H9 (cell line): ENCODE measurements around the gene RAD54L. TPM values are rescaled to one million over a fixed set of nuclear protein-coding genes. Genes with fewer than 3 reads are reported as not detected.

Experiments
- DNase-seq: peaks from one replicate; pipeline ENCODE4 v3.0.0-alpha.2; 2017
- H2AFZ ChIP-seq: one replicate; pipeline ENCODE4 v1.6.1; 2013; ENCODE audit warnings: mild to moderate bottlenecking, low read length, control low read depth, moderate library complexity
- H2AK5ac ChIP-seq: 2 replicates; pipeline ENCODE4 v1.6.1; 2013; ENCODE audit warnings: low read length, control low read depth, mixed read lengths; ENCODE audit not compliant: insufficient read length
- H2BK120ac ChIP-seq: one replicate; pipeline ENCODE4 v1.6.1; 2013; ENCODE audit warnings: low read depth, mild to moderate bottlenecking, low read length, control low read depth, inconsistent platforms; ENCODE audit not compliant: poor library complexity, severe bottlenecking
- H2BK12ac ChIP-seq: 2 replicates; pipeline ENCODE4 v1.6.1; 2013; ENCODE audit warnings: low read length, control low read depth, mixed read lengths, low read depth; ENCODE audit not compliant: insufficient read length
- H2BK15ac ChIP-seq: 2 replicates; pipeline ENCODE4 v1.6.1; 2013; ENCODE audit warnings: low read depth, low read length, control low read depth
- H2BK20ac ChIP-seq: one replicate; pipeline ENCODE4 v1.6.1; 2013; ENCODE audit warnings: low read depth, mild to moderate bottlenecking, low read length, control low read depth, inconsistent platforms; ENCODE audit not compliant: poor library complexity, severe bottlenecking
- H2BK5ac ChIP-seq: 2 replicates; pipeline ENCODE4 v1.6.1; 2013; ENCODE audit warnings: low read length, control low read depth, mixed read lengths; ENCODE audit not compliant: insufficient read length
- H3K14ac ChIP-seq: 2 replicates; pipeline ENCODE4 v1.6.1; 2013; ENCODE audit warnings: low read length, control low read depth; ENCODE audit not compliant: insufficient read depth
- H3K18ac ChIP-seq: 2 replicates; pipeline ENCODE4 v1.6.1; 2013; ENCODE audit warnings: low read depth, mild to moderate bottlenecking, mixed read lengths, low read length, control low read depth; ENCODE audit not compliant: insufficient read length
- H3K23ac ChIP-seq: 2 replicates; pipeline ENCODE4 v1.6.1; 2013; ENCODE audit warnings: low read length, control low read depth, mixed read lengths, low read depth; ENCODE audit not compliant: insufficient read length
- H3K23me2 ChIP-seq: 2 replicates; pipeline ENCODE4 v1.6.1; 2013; ENCODE audit warnings: low read depth, mild to moderate bottlenecking, mixed read lengths, low read length, control low read depth; ENCODE audit not compliant: insufficient read length, poor library complexity, severe bottlenecking
- H3K27ac ChIP-seq: 2 replicates; pipeline ENCODE4 v1.5.1; 2013; ENCODE audit warnings: low read length, control low read depth, mixed read lengths, low read depth; ENCODE audit not compliant: insufficient read length
- H3K27me3 ChIP-seq: 2 replicates; pipeline ENCODE4 v1.6.1; 2013; ENCODE audit warnings: low read length, control low read depth, inconsistent platforms; ENCODE audit not compliant: insufficient read depth
- H3K4ac ChIP-seq: 2 replicates; pipeline ENCODE4 v1.6.1; 2013; ENCODE audit warnings: low read depth, mild to moderate bottlenecking, control low read depth, inconsistent platforms, low read length, moderate library complexity
- H3K4me1 ChIP-seq: 2 replicates; pipeline ENCODE4 v1.6.1; 2013; ENCODE audit warnings: low read length, control low read depth, inconsistent platforms; ENCODE audit not compliant: insufficient read depth
- H3K4me2 ChIP-seq: 2 replicates; pipeline ENCODE4 v1.6.1; 2013; ENCODE audit warnings: low read length, control low read depth, mixed read lengths; ENCODE audit not compliant: insufficient read length, insufficient read depth
- H3K56ac ChIP-seq: 2 replicates; pipeline ENCODE4 v1.6.1; 2013; ENCODE audit warnings: low read depth, mild to moderate bottlenecking, mixed read lengths, low read length, control low read depth; ENCODE audit not compliant: insufficient read length
- H3K79me1 ChIP-seq: 2 replicates; pipeline ENCODE4 v1.6.1; 2013; ENCODE audit warnings: low read depth, mild to moderate bottlenecking, moderate library complexity, low read length, control low read depth, inconsistent platforms; ENCODE audit not compliant: insufficient read depth, poor library complexity, severe bottlenecking
- H3K79me2 ChIP-seq: 2 replicates; pipeline ENCODE4 v1.6.1; 2013; ENCODE audit warnings: low read length, control low read depth, inconsistent platforms; ENCODE audit not compliant: insufficient read depth
- H3K9ac ChIP-seq: 2 replicates; pipeline ENCODE4 v1.6.1; 2013; ENCODE audit warnings: low read length, control low read depth, mixed read lengths; ENCODE audit not compliant: insufficient read length; ENCODE audit errors: extremely low read depth
- H3K9me3 ChIP-seq: one replicate; pipeline ENCODE4 v1.6.1; 2013; ENCODE audit warnings: low read depth, low read length, inconsistent platforms; ENCODE audit not compliant: control insufficient read depth
- H3T11ph ChIP-seq: one replicate; pipeline ENCODE4 v1.6.1; 2013; ENCODE audit warnings: mild to moderate bottlenecking, low read length, control low read depth, inconsistent platforms
- H4K20me1 ChIP-seq: one replicate; pipeline ENCODE4 v1.6.1; 2013; ENCODE audit not compliant: control insufficient read depth, insufficient read length, insufficient read depth
- H4K5ac ChIP-seq: 2 replicates; pipeline ENCODE4 v1.6.1; 2013; ENCODE audit warnings: low read depth, mild to moderate bottlenecking, mixed read lengths, low read length, control low read depth; ENCODE audit not compliant: insufficient read length
- H4K8ac ChIP-seq: replicated peaks from 2 replicates; pipeline ENCODE4 v1.6.1; 2013; ENCODE audit warnings: low read length, control low read depth, mixed read lengths, low read depth; ENCODE audit not compliant: insufficient read length
- H4K91ac ChIP-seq: 2 replicates; pipeline ENCODE4 v1.6.1; 2013; ENCODE audit warnings: low read depth, mild to moderate bottlenecking, moderate library complexity, mixed read lengths, low read length, control low read depth; ENCODE audit not compliant: insufficient read length
- H3K27ac Mint-ChIP-seq, 3 experiments: 2 replicates in 2 of 3; 3 replicates in 1 of 3; pipeline ENCODE4 v1.8.0; 2020 to 2021; ENCODE audit warnings: mixed read lengths in 3 of 3, mild to moderate bottlenecking in 1 of 3, moderate library complexity in 1 of 3
- H3K27me3 Mint-ChIP-seq: 2 replicates; pipeline ENCODE4 v1.8.0; 2021; ENCODE audit warnings: low read depth, mild to moderate bottlenecking, moderate library complexity, mixed read lengths
- H3K36me3 Mint-ChIP-seq, 3 experiments: 2 replicates in 2 of 3; 3 replicates in 1 of 3; pipeline ENCODE4 v1.8.0; 2020 to 2021; ENCODE audit warnings: low read depth in 3 of 3, mixed read lengths in 3 of 3; ENCODE audit not compliant: insufficient read depth in 1 of 3
- H3K4me1 Mint-ChIP-seq, 2 experiments: 2 replicates each; pipeline ENCODE4 v1.8.0; 2020; ENCODE audit warnings: mixed read lengths in 2 of 2
- H3K4me3 Mint-ChIP-seq, 2 experiments: 2 replicates in 1 of 2; 3 replicates in 1 of 2; pipeline ENCODE4 v1.8.0; 2020 to 2021; ENCODE audit warnings: mild to moderate bottlenecking in 2 of 2, mixed read lengths in 2 of 2, moderate library complexity in 1 of 2
- H3K9me3 Mint-ChIP-seq, 2 experiments: 2 replicates in 1 of 2; 3 replicates in 1 of 2; pipeline ENCODE4 v1.8.0; 2020; ENCODE audit warnings: mild to moderate bottlenecking in 2 of 2, mixed read lengths in 2 of 2, moderate library complexity in 1 of 2
- CTCF ChIP-seq: fragments of 200-600 bp; sonication (generic); conservative IDR thresholded peaks from 3 replicates; pipeline ENCODE4 v1.8.0; 2021; ENCODE audit warnings: antibody characterized with exemption, mild to moderate bottlenecking
- WGBS: extraction: QIAGEN DNeasy Blood & Tissue Kit; methylation state at CpG from one replicate; pipeline ENCODE4 v1.1.7; 2013; ENCODE audit warnings: missing lambda C conversion rate, low lambda C conversion rate, mixed read lengths; ENCODE audit not compliant: insufficient read length; ENCODE audit errors: extremely low coverage; 5-methylcytosine and 5-hydroxymethylcytosine counted together
- total RNA-seq: library from RNA; stranded (reverse); gene quantifications from 2 replicates; pipeline ENCODE4 v1.2.1, GENCODE V29; 2021

RAD54L gene
- total RNA-seq, 1 experiment from 2014 or later = 43.4 TPM

DNA sequence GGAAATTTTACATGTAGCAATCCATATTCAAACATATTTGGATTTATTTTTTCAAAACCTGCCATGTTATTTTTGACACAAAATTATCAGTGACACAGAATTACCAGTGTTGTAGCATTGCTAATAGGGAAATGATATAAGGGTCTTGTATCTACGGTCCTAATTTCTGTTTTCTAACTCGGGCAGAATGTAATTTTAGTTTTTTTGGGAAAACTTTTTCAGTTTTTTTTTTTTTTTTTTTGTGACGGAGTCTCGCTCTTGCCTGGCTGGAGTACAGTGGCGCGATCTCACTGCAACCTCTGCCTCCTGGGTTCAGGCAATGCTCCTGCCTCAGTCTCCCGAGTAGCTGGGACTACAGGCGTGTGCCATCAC is 58.6 kb downstream of the RAD54L start:
- Histone ChIP-seq H3K23ac (no peak overlapping the region), H4K91ac (no peak overlapping the region), H3T11ph (no peak overlapping the region), H3K4ac (no peak overlapping the region), H2BK20ac (no peak overlapping the region), H2AK5ac (no peak overlapping the region), H3K79me2 (peaks cover 47% of the 10 kb centered on the region; the same call in 1 of the 2 replicates), H2AFZ (no peak overlapping the region), H2BK12ac (no peak overlapping the region), H3K4me2 (no peak overlapping the region), H3K9me3 (no peaks in the 10 kb centered on the region), H2BK120ac (no peak overlapping the region), H3K4me1 (no peaks in the 10 kb centered on the region; the same call in 1 of the 2 replicates), H3K9ac (no peak overlapping the region), H3K27ac (no peak overlapping the region), H2BK5ac (no peak overlapping the region), H4K5ac (no peak overlapping the region), H3K14ac (no peak overlapping the region), H2BK15ac (no peak overlapping the region), H4K8ac (no peak overlapping the region), H3K56ac (no peak overlapping the region), H3K79me1 (peaks cover 9% of the 10 kb centered on the region), H3K18ac (no peak overlapping the region), H3K27me3 (no peaks in the 10 kb centered on the region), H3K23me2 (peaks cover 12% of the 10 kb centered on the region), H4K20me1 (no peaks in the 10 kb centered on the region)
- Mint-ChIP-seq H3K4me3 (peak overlapping the region; percentile 37 to 72), H3K36me3 (peaks cover 46 to 52% (median 49%) of the 10 kb centered on the region in 3 experiments), H3K9me3 (peaks cover 0 to 3% of the 10 kb centered on the region in 2 experiments; a peak in 2 of 5 replicates), H3K27me3 (no peaks in the 10 kb centered on the region; the same call in 1 of the 2 replicates), H3K4me1 (peaks cover 39 to 54% of the 10 kb centered on the region in 2 experiments), H3K27ac (no peak overlapping the region; a peak in 1 of 7 replicates)
- no peak for TF ChIP-seq CTCF
- WGBS = no CpG with 5 or more reads among the region's 8 CpGs
- no peak for DNase-seq
